WERI-Rb-1 (cell line): ENCODE results near the gene CTIF.

Source experiments
- DNase-seq: peaks from one replicate; pipeline ENCODE4 v3.0.0-alpha.2; 2020
- H3K27ac ChIP-seq: fragments of 250-450 bp; sonication (Bioruptor Pico); 2 replicates; pipeline ENCODE4 v1.5.1; 2020; ENCODE audit warnings: mild to moderate bottlenecking, moderate library complexity
- H3K27me3 ChIP-seq: fragments of 250-450 bp; sonication (Bioruptor Pico); 2 replicates; pipeline ENCODE4 v1.5.1; 2021; ENCODE audit warnings: mild to moderate bottlenecking, low read depth, moderate library complexity; ENCODE audit not compliant: insufficient read depth, severe bottlenecking
- H3K36me3 ChIP-seq: fragments of 250-450 bp; sonication (Bioruptor Pico); 2 replicates; pipeline ENCODE4 v1.5.1; 2020; ENCODE audit warnings: mild to moderate bottlenecking, moderate library complexity
- H3K4me3 ChIP-seq: 2 replicates; pipeline ENCODE4 v1.5.1; 2011; ENCODE audit warnings: low read depth, mild to moderate bottlenecking, control low read depth, low read length
- H3K9me3 ChIP-seq: fragments of 250-450 bp; sonication (Bioruptor Pico); 2 replicates; pipeline ENCODE4 v1.5.1; 2021; ENCODE audit warnings: mild to moderate bottlenecking, moderate library complexity; ENCODE audit not compliant: severe bottlenecking
- CTCF ChIP-seq: IDR thresholded peaks from 2 replicates; pipeline ENCODE4 v1.5.1; 2011; ENCODE audit warnings: low read depth, mild to moderate bottlenecking, control low read depth, inconsistent platforms, low read length

Gene CTIF

GRCh38 chr18:48736321-48737260, 197.8 kb downstream of the CTIF start:
- no peaks in the 10 kb centered on the region for H3K36me3 ChIP-seq
- H3K4me3 ChIP-seq = no peak overlapping the region
- no peaks in the 10 kb centered on the region for H3K27me3 ChIP-seq
- DNase-seq = no peak
- no peaks in the 10 kb centered on the region for H3K9me3 ChIP-seq
- TF ChIP-seq CTCF = no peak
- no peak overlapping the region for H3K27ac ChIP-seq

- DNase-seq = no peak
- H3K9me3 ChIP-seq = no peaks in the 10 kb centered on the region
- H3K27ac ChIP-seq = no peak overlapping the region
- no peaks in the 10 kb centered on the region for H3K27me3 ChIP-seq
- TF ChIP-seq CTCF = no peak
- no peaks in the 10 kb centered on the region; the same call in 1 of the 2 replicates for H3K36me3 ChIP-seq
- H3K4me3 ChIP-seq = no peak overlapping the region
Observed at GRCh38 chr18:48739266-48740067, 200.6 kb downstream of the CTIF start.

- Histone ChIP-seq H3K36me3 (no peaks in the 10 kb centered on the region; the same call in 1 of the 2 replicates), H3K27ac (no peak overlapping the region), H3K27me3 (no peaks in the 10 kb centered on the region), H3K9me3 (no peaks in the 10 kb centered on the region), H3K4me3 (no peak overlapping the region)
- TF ChIP-seq CTCF = no peak
- DNase-seq = no peak
Observed at GRCh38 chr18:48740068-48740440, 201.2 kb downstream of the CTIF start.

- no peaks in the 10 kb centered on the region for H3K27me3 ChIP-seq
- H3K9me3 ChIP-seq = no peaks in the 10 kb centered on the region
- H3K36me3 ChIP-seq = no peaks in the 10 kb centered on the region; the same call in none of the 2 replicates
- no peak overlapping the region for H3K4me3 ChIP-seq
- TF ChIP-seq CTCF = no peak
- no peak for DNase-seq
- H3K27ac ChIP-seq = no peak overlapping the region
Observed at GRCh38 chr18:48740851-48741485, 202.1 kb downstream of the CTIF start.

- H3K9me3 ChIP-seq = no peaks in the 10 kb centered on the region
- DNase-seq = no peak
- no peak for TF ChIP-seq CTCF
- H3K27ac ChIP-seq = no peak overlapping the region
- no peak overlapping the region for H3K4me3 ChIP-seq
- no peaks in the 10 kb centered on the region for H3K27me3 ChIP-seq
- no peaks in the 10 kb centered on the region; the same call in none of the 2 replicates for H3K36me3 ChIP-seq
Observed at GRCh38 chr18:48741866-48742265, 203.0 kb downstream of the CTIF start.
